Hepatic stellate cell (primary cell): ENCODE measurements around the gene AFG3L2.
A peak's percentile ranks its signal among the peaks of the same experiment; 100 is the strongest.

Experiments used
- DNase-seq: peaks from one replicate; pipeline ENCODE4 v3.0.0; 2011; ENCODE audit warnings: low spot score

Gene AFG3L2

DNA sequence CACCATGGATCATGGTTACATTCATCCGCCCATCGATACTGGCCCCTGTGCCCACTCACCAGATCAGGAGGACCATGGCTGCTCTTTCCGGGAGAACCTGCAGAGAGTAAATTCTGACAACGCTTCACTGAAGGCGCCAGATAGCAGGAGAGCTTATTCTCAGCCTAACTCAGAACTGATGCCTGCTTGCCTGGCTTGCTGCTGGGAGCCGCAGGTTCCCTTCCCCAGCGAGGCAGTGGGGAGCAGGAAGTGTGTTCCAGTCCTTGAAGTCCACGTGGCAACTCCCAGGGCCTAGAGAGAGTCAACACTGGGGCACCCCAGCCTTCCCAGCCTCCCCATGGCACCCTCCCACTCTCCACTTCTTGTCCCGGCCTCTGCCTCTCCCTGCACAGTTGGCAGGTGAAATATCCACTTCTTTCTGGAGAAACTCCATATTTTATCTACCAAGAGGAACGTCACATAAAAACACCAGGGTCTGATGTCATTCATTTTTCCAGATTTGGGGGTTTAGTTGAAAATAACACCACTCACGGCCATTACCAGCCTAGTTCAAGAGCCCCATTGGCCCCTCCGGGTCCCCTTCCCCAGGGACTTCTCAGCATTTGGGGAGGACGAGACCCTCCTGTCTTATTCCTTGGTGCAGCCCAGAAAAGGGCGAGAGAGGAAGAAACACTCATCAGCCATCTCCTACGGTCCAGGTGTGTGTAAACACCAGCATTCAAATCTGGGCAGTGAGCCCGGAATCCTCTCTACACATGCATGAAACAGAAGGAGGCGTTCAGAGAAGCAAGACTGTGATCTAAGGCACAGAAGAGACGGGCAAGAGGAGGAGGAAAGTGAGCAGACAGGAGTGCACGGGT lies 72.4 kb downstream of the AFG3L2 start:
- no peak for DNase-seq

DNA sequence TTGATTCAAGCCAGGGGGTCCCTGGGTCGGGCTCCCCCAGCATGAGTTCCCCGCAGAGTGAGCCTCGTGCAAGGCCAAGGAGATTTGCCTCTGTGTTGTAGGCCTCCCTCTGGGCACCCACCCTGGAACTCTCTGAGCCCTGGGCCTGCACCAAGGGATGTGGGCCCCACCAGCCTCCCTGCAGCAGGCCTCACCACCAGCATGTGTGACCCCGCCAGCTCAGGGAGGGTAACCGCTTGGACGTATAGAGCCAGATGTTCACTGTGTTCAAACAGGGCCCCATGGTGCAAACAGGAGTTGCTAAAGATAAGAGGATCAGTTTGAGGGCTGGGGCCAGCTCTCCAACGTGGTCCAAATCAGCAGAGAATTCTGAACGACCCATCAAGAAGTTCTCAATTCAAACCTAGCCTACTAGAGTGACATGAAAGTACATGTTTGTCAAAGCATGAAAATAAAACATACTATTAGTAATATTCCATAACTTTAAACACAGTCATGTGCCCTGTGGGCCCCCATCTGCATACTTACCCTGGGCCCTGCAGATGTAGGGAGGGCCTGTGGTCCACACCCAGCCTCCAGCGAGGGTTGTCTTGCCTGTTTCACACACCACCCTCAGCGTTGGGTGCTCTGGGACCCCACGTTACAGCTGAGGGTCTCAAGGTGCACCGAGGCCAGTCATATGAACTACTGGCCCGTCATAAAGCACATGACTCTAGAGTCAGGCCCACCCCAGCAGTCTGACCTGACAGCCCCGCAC lies 74.5 kb downstream of the AFG3L2 start:
- no peak for DNase-seq

DNA sequence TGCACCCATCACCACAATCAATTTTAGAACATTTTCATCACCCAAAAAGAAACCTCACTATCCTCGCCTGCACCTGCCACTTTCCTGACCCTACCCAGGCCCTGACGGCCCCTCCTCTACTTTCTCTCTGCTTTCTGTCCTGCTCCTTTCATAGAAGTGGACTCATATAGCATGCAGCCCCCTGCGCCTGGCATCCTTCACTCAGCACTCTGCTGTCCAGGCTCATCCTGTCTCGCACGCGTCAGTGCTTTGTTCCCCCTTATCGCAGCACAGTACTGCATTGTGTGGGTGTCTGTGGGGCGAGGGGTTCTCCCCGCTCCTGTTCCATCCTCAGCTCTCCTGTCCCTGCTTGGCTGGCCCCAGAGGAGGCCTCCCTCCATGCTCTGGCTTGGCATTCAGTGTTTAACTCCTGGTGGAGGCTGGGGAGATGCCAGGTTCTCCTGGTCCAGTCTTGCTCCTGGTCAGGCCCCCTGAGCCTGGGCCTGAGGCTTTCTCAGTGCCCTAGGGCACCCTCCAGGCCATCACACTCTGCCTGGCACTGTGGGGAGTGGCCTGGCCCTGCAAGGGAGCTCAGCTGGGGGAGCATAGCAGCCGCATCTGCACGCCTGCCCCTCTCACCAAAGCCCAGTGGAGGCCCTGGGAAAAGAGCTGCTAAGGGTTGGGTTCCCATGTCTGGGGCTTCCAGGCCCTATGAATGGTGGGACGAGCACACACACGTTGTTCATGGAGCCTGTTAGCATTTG lies 75.6 kb downstream of the AFG3L2 start:
- no peak for DNase-seq

DNA sequence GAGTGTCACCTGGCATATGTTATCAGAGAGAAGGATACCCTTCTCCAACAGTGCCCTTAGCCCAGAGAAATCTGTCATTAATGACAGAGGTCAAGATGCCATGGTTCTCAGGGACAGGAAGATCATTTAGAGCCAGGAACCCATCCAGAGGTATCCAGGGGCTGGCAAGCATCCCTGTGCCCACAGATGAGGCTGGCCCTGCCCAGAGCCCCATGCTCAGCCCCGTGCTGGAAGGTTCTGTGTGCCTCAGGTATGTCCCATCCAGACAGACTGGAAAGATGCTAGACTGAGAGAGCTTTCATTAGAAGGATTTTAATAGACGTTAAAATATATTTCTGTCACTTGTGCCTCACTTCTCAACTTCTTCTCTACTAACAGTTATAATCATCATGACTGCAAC lies 77.2 kb downstream of the AFG3L2 start:
- no peak for DNase-seq

DNA sequence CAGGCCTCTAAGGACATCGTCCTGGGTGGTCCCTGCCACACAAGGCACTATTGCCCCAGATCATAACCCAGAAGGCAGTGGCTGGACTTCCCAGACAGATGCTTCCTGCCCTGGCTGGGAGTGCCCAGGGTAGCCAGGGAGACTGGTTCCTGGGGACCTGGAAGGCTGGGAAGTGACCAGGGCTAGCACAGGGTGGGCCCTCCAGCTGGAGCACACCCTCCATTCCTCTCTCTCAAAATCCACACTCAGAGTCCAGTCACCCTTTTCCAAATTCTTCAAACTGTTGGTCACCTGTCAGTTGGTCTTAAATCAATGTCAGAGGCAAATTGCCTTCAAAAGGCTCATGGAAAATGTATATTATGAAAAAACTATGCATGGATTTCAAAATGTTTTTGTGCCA lies 80.6 kb downstream of the AFG3L2 start:
- no peak for DNase-seq

DNA sequence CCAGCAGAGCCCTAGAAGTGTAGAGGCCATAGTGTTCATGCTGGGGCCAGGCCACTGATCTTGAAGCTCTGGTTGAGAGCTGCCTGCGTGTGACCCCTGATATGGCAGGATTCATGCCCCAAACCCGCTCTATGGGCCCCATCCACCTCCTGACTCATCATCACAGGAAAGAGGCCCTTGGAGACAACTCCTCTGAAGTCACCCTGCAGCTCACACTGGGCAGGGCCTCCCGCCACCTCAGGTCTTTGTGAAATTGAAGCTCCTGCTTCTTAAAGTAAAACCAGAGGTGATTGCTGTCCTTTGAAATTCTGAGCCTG lies 81.0 kb downstream of the AFG3L2 start:
- DNase-seq: no peak

DNA sequence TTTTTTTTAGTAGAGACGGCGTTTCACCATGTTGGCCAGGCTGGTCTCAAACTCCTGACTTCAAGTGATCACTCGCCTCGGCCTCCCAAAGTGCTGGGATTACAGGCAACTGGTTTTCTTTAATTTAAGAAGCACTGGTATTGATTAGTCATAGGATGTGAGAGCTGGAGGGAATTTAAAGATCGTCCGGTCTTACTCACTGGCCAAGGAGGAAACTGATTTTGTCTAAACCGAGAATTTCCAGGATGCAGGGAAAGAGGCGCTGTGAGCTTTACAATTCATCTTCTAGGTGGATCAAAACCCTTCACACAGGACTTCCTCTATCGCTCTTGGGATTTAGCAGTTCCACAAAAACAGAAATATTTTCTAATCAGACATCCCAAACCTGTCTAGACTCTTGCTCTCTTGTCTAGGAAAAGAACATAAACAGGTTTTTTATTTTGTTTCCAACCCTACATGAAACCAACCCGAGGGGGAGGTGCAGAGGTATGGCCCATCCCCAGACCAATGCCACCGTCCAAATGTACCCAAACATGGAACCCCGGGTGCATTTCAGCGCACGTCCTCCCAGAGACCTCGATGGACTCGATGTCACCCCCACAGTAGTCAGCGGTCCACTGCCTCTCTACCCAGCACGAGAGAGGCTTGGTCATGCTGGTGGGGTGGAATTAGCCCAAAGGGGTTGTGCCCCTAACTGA lies 81.5 kb downstream of the AFG3L2 start:
- DNase-seq: no peak

DNA sequence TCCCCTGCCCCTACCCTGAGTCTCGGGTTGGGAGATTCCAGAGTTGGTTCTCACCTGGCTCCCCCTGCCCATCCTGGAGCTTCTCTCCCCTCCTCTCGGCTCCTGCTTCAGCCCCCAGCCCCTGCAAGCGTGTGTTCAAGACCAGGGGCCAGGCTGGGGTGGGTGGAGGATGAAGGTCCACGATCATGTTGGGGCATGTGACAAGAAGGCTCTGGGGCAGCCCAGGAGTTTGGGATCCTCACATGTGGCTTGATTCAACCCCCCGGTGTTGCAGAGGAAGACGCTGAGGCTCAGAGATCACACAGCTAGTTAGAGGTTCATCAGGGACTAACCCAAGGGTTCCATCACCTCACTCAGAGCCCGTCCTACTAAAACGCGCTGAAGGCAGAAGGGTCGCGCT lies 83.2 kb downstream of the AFG3L2 start:
- DNase-seq: no peak

DNA sequence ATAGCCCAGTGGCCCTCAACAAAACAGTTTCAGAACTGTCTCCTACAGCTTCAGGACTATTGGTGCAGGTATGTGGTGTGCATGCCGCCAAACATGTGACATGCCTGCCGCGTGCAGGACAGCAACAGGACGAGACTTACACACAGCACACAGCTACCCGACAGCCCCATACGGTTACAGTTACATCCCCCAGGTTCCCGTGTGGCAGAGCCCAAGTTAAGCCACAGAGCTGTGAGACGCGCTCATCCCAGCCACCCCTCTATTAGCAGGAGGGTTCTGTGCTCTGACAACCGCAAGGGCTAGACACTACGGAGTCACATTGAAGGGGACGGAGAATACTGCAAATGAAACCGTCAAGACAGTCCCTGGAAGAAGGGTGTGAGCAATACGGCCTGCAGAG lies 85.3 kb downstream of the AFG3L2 start:
- DNase-seq: no peak

DNA sequence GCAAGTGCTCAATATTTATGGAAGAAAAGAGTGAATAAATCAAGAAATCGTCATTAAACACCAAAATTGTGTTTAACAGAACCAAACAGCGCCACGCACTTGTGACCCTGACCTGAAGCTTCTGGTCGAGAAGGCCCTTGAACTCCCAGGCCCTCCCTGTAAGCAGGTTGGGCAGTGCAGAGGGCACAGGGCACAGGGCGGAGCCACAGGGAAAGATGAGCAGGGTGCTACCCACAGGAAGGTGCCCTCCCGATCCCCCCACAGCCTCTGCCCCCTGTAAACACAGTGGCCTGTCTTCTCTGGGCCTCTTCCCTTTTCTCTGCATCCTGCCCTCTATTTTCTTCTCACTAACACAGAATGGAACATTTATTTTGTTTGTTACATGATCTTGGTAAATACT lies 85.9 kb downstream of the AFG3L2 start:
- no peak for DNase-seq

DNA sequence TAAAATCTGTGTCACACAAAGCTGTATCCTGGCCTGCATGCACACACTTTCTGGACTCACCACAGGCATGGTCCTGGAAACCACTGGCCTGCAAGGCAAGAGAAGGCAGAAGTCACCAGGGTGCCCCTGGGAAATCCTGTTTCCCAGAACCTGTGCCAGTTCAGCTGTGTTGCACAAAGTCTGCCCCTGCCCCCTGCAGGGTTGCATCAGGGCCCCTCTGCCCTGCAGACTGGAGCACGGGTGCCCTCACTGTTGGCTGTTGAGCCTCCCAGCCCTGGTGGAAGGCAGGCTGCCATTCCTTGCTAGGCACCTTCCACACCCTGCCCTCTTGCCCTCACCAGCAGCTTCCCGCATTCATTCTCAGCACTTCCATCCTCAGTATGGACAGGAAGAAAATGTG lies 86.9 kb downstream of the AFG3L2 start:
- no peak for DNase-seq

DNA sequence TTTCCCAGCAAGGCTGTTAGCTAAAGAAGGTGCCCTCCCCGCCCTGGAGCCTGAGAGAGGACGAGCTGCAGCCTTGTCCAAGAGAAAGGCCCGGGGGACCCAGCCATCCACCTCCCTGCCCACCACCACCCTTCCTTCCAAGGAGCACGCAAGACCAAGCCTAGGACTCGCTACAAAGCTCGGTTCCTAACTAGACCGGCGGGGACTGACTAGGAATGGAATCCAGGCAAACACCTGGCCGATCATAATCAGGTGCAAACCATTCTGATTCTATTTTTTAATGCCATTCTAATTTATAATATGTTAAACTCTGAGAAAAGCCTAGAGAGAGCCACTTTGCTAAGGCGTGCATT lies 88.6 kb downstream of the AFG3L2 start:
- no peak for DNase-seq

DNA sequence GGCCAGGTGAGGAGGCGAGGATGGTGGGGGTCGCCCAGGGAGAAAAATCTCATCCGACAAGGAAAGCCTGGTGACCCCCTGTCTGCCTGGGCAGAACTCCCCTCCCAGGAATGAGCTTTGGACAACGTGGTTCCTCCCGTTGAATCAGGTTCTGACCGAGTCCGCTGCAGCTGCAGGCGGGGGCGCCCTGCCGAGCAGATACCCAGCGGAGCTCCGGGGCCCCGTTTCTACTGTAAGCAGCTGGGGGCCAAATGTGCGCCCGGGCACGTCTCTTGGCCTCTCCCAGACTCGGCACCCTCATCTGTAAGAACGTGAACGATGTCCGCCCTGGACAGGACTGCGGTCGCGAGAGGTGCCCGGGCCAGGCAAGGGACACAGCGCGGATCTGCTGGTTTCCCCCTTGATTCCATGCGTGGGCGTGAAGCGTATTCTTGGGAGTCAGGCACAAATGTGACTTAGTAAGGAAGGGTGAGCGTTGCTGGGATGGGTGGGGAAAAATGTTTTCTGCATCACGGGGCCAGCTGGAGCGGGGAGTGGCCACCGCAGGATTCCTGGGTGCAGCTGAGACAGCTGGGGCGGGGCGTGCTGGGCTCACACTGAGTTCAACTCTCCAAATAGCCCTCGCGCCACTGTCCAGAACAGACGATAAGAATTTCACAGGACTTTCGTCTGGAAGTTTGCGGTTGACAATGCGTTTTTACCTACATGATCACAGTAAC lies 89.2 kb downstream of the AFG3L2 start:
- DNase-seq: peak; percentile 93

DNA sequence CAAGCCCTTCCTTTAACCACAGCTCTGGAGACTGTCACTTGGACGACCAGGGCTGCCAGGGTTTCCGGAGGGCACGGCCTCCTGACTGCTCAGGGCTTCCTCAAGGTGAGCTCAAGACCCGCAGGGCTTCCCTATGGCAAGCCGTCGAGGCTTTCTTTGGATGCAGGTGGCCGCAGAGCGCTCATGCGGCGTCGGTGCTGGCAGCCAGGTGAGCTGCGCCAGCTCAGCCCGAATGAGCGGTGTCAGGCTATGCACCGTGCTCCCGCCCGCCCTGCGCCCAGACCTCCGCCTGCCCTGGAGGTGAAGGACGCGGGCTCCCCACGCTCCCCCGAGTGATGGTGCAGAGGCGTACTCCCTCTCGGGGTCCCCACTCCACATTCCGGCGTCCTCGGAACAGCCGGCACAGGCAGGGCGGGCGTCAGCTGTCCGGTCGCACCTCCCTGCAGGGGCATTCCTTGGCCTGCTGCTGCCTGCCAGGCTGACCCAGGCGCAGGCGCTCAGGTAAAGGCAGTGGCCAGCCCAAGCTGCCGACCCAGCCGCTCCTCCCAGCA lies 89.8 kb downstream of the AFG3L2 start:
- no peak for DNase-seq

DNA sequence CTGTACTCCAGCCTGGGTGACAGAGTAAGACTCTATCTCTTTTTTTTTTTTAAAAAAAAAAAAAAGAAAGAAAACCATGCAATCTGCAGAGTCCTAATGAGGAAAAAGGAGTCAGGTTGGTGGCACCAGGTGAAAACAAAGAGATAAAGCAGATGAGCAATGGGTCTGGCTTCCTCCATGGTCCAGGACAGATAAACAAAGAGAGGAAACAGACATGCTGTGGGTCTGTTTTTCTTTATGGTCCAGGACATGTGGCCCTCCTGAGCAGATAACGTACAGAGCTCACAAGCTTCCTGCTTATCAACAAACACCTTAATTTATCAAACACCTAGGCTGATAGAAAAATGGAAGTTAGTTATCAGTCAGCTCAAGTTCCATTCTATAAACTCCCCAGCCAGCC lies 93.4 kb downstream of the AFG3L2 start:
- DNase-seq: no peak

DNA sequence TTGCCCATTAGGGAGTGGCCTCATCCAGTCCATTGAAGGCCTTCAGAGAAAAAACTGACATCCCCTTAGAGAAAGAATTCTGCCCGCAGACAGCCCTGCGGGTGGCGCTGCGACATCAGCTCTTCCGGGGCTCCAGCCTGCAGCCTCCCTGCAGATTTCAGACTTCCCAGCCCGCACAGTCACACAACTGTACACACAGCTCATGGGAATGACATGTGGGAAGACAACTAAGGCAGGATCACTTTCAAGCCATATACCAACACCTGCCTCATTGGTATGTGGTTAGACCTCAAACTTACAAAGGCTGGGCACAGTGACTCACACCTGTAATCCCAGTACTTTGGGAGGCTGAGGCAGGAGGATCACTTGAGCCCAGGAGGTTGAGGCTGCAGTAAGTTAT lies 93.8 kb downstream of the AFG3L2 start:
- no peak for DNase-seq

DNA sequence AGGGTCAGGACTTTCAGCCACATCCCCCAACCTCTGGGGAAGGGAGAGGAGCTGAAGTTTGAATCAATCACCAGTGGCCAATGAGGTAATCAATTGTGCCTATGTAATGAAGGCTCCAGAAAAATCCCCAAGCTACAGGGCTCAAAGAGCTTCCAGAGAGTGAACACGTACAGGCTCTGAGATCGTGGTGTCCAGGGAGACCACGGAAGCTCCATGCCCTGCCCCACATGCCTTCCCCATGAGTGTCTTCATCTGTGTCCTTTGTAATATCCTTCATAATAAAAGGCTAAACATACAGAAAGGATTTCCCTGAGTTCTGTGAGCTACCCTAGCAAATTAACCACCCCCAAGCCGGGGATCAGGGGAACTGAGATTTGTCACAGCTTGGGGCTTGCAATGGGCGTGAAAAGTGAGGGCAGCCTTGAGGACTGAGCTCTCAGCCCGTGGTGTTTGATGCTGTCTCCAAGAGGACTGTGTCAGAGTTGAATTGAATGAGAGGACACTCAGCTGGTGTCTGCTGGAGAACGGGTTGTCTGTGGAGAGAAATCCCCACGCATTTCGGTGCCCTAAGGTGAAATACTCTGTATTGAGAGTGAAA lies 94.5 kb downstream of the AFG3L2 start:
- peak; percentile 89 for DNase-seq

DNA sequence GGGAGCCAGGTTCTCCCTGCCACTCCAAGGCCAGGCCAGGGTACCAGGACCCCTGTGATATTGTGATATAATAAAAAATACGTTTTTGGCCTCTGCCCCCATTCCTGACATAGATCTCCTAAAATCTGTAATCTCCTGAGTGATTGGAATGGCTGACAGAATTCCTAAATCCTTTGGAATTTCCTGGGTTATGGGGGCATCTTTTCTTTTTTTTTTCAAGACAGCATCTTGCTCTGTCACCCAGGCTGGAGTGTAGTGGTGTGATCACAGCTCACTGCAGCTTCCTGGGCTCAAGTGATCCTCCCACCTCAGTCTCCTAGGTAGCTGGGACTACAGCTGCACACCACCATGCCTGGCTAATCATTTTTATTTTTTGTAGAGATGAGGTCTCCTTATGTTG lies 95.2 kb downstream of the AFG3L2 start:
- DNase-seq: no peak

DNA sequence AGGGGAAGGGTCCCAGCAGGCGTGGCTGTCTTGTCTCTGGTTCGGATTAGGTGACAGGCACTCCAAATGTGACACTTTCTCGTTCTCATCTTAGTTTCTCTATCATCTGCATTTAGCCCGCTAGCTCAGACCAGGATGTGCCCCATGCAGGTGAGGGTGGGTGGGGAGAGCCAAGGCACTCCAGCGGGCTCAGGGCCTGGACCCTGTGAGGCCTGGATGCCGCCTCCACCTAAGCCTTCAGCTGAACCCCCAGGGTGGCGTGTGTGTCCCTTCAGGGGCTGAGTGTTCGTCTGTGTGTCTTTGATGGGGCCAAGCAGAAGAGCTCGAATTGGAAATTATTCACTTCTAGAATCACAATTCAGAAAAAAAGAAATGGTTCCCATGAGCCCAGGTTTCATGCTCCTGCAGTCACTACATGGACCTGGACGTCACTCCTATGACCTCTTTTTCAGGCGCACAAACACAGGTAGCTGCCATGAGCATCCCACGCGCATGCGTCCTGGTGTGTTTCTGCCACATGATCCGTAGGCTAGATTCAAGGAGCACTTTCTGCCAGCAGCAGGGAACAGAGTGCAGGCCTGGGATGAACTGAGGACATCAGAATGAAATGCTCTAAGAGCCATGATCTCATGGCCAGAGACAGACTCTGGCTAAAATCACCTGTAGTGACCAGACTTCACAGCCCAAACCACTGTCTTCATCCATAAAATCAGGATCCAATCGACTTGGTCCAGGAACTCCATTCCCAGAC lies 97.1 kb downstream of the AFG3L2 start:
- no peak for DNase-seq
